Progenitor cell of endocrine pancreas (in vitro differentiated cells): ENCODE measurements around the gene PUS1. TPM values are rescaled to one million over a fixed set of nuclear protein-coding genes. Genes with fewer than 3 reads are reported as not detected.

Experiments used
- DNase-seq: peaks from one replicate; pipeline ENCODE4 v3.0.0; 2021; ENCODE audit warnings: low spot score; ENCODE audit not compliant: unreplicated experiment
- H3K27ac Mint-ChIP-seq: 2 replicates; pipeline ENCODE4 v1.8.0; 2021; ENCODE audit warnings: mild to moderate bottlenecking, moderate library complexity, mixed read lengths
- H3K27me3 Mint-ChIP-seq: 2 replicates; pipeline ENCODE4 v1.8.0; 2021; ENCODE audit warnings: mixed read lengths
- H3K36me3 Mint-ChIP-seq: 2 replicates; pipeline ENCODE4 v1.8.0; 2022; ENCODE audit warnings: mixed read lengths; ENCODE audit not compliant: insufficient read depth
- H3K4me1 Mint-ChIP-seq: 2 replicates; pipeline ENCODE4 v1.8.0; 2021; ENCODE audit warnings: low read depth, mixed read lengths
- H3K4me3 Mint-ChIP-seq: 2 replicates; pipeline ENCODE4 v1.8.0; 2021; ENCODE audit warnings: low read depth, mild to moderate bottlenecking, moderate library complexity, mixed read lengths
- H3K9me3 Mint-ChIP-seq: 2 replicates; pipeline ENCODE4 v1.8.0; 2021; ENCODE audit warnings: low read depth, mixed read lengths
- CTCF ChIP-seq: fragments of 200-600 bp; sonication (generic); IDR thresholded peaks from one replicate; pipeline ENCODE4 v1.5.0; 2021; ENCODE audit warnings: antibody characterized with exemption, mild to moderate bottlenecking; ENCODE audit not compliant: unreplicated experiment
- total RNA-seq: library from RNA; stranded (reverse); gene quantifications from 2 replicates; pipeline ENCODE4 v1.2.1, GENCODE V29; 2021

Gene PUS1
- total RNA-seq, 1 donor from 2014 or later = 38.5 TPM

DNA sequence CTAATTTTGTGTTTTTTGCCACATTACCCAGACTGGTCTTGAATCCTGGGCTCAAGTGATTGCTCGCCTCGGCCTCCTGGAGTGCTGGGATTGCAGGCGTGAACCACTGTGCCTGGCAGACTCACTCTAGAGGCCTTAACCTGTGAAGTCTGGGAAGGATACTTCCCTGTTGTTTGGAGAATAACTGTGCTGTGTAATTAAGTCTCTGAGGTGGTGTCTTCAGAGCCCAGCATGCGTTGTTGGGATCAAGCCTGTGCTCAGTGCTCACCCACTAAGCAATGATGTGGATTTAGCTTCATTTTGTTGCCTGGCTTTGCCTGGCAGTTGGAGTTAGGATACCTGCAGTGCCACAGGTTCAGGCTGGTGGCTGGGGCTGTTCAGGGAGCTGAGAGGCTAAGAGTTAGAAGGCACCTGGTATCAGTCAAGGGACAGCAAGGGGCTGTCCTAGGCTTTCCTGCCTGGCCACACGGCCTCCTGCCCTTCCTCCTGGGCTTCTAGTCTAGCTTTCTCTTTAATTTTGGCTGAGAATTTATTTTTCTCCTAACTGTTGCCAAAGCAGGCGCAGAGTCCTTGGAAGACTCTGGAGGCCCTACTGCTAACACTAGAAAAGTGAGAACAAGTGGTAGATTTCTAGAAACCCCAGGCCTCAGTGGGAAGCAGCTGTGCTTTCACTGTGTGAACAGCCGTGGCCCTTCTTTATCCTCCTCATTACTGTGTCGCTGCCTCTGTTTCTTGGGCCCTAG is 59.1 kb downstream of the PUS1 start:
- DNase-seq = no peak
- H3K4me1 Mint-ChIP-seq = no peaks in the 10 kb centered on the region
- no peak overlapping the region for H3K4me3 Mint-ChIP-seq
- no peak for TF ChIP-seq CTCF
- H3K27ac Mint-ChIP-seq = no peak overlapping the region
- H3K9me3 Mint-ChIP-seq = no peaks in the 10 kb centered on the region
- peaks cover 28% of the 10 kb centered on the region for H3K36me3 Mint-ChIP-seq
- no peaks in the 10 kb centered on the region for H3K27me3 Mint-ChIP-seq

DNA sequence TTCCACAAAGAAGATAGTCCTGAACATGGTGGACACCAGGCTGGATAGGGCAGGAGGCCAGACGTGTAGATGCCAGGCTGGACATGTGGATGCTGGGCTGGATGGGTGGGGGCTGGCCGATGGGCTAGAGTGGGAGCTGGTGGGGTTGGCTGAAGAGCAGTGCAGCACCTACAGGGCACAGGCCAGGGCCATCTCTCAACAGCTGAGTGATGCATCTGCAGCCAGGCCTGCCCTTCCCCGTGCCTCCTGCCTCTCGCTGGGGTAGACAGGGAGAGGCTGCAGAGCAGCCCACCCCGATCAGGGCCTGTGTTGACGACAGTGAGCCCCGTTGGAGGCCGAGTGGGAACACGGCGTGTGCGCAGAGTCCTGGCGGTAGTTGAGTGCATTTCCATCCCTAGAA is 59.9 kb downstream of the PUS1 start:
- Mint-ChIP-seq H3K4me1 (no peaks in the 10 kb centered on the region), H3K9me3 (no peaks in the 10 kb centered on the region), H3K27me3 (no peaks in the 10 kb centered on the region), H3K4me3 (no peak overlapping the region), H3K36me3 (peaks cover 32% of the 10 kb centered on the region), H3K27ac (peak overlapping the region; percentile 52)
- DNase-seq = no peak
- no peak for TF ChIP-seq CTCF

DNA sequence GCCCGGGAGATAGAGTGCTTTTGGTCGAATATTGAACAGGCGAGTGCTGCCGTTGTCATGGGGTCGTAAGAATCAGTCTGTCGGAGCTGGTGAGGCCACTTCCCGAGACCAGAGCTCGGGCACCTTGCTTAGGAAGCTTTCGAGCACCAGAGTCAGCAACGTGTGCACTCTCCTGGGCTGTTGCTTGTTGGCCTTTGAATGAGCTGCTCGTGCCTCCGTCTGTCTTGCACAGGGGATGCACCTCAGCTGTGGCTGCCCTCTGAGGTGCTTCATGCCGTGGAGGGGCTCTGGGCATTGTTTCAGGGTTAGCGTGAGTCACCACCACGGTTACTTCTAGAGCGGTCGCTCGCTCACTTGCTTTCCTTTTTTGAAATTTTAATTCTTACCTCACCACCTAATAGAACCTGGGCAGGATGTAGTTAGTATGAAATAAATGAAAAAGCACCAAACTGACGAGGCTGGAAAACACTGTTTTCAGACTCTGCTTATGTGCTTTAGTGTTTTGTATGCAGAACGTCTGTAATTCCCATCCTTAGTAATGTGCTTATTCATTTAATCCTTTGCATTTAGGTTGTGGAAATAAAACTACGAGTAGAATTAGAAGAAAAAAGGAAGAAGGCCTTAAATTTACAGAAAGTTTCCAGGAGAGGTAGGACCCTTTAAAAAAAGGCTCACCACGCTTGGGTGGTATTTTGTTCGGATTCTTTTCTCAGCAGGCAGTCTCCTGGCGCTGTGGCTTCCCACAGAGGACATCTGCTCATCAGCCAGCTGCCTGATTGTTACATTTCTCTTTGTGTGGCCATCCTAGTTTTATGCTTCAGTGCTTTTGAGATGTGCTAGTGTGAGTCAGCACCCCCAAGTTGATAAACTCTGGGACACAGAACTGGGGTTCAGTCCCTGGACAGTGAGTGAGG is 61.2 kb downstream of the PUS1 start:
- DNase-seq = no peak
- H3K4me3 Mint-ChIP-seq = no peak overlapping the region
- H3K36me3 Mint-ChIP-seq = peaks cover 34% of the 10 kb centered on the region
- H3K27me3 Mint-ChIP-seq = no peaks in the 10 kb centered on the region
- H3K27ac Mint-ChIP-seq = no peak overlapping the region
- no peaks in the 10 kb centered on the region for H3K9me3 Mint-ChIP-seq
- TF ChIP-seq CTCF = no peak
- no peaks in the 10 kb centered on the region for H3K4me1 Mint-ChIP-seq

- Mint-ChIP-seq H3K27ac (no peak overlapping the region), H3K9me3 (no peaks in the 10 kb centered on the region), H3K27me3 (no peaks in the 10 kb centered on the region), H3K4me3 (no peak overlapping the region), H3K4me1 (no peaks in the 10 kb centered on the region), H3K36me3 (peaks cover 34% of the 10 kb centered on the region)
- no peak for DNase-seq
- no peak for TF ChIP-seq CTCF
Measured at GRCh38 chr12:131990980-131991305, 61.9 kb downstream of the PUS1 start.

DNA sequence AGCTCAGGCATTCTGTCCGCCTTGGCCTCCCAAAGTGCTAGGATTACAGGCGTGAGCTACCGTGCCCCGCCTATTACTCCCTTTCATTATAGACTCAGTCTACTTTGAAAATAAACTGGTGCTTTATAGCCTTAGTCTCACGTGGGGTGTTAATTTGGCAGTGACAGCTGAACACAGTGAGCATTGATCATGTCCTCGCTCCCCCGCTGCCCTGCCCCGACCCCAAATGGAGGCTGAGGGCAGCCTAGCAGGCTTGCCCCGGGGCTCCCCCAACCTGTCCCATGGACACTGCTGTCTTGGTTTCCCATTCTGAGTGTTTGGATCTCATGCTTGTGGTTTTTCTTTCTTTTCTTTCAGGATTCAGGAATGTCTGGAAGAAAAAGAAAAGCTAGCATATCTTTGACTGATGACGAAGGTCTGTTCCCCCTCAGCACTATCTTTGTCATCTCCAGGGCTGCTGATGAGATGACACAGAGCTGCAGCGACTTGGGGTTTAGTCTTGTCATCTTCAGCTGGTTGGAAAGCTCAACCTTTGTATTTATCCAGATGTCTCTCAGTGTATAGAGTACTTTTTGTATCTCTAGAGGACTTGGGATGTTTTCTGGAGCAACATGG is 62.8 kb downstream of the PUS1 start:
- H3K4me1 Mint-ChIP-seq = no peaks in the 10 kb centered on the region
- no peak for DNase-seq
- peaks cover 30% of the 10 kb centered on the region for H3K36me3 Mint-ChIP-seq
- no peak for TF ChIP-seq CTCF
- H3K9me3 Mint-ChIP-seq = no peaks in the 10 kb centered on the region
- H3K27ac Mint-ChIP-seq = no peak overlapping the region
- H3K4me3 Mint-ChIP-seq = no peak overlapping the region
- no peaks in the 10 kb centered on the region for H3K27me3 Mint-ChIP-seq
